ENCODE results near the gene CCDC169. TPM values are rescaled to one million over a fixed set of nuclear protein-coding genes. Genes with fewer than 3 reads are reported as not detected.
"Not testable (repeated sequence)": the region's sequence is repeated elsewhere in the genome, so short reads cannot be mapped to it uniquely, and the experiment has no call there.

CCDC169 gene
- total RNA-seq = 2.8 and 3.3 TPM in 2 replicates

- peak; percentile 43 for DNase-seq (ENCODE audit: low read depth)
Observed at GRCh38 chr13:36297366-36298338, at the start of gene CCDC169. Gene CCDC169, minus strand, starts transcription at chr13:36297814. Its CDS starts 95 bp downstream, at chr13:36297719.

GRCh38 chr13:36346222-36347083 is 48.8 kb upstream of the CCDC169 start, which contains the start of gene SPART:
Gene SPART, minus strand, starts transcription at chr13:36346394. Its CDS starts 10,564 bp downstream, at chr13:36335830.
- peak; percentile 80 for DNase-seq (ENCODE audit: low read depth)

- peak; percentile 82 for DNase-seq (ENCODE audit: low read depth)
Observed at GRCh38 chr13:36345438-36346221, 48.0 kb upstream of the CCDC169 start.

GRCh38 chr13:36344886-36345437 is 47.3 kb upstream of the CCDC169 start:
- DNase-seq (ENCODE audit: low read depth) = no peak

- DNase-seq (ENCODE audit: low read depth) = peak; percentile 62
Observed at GRCh38 chr13:36344173-36344572, 46.6 kb upstream of the CCDC169 start.

GRCh38 chr13:36343766-36344165 is 46.2 kb upstream of the CCDC169 start:
- DNase-seq (ENCODE audit: low read depth) = no peak

GRCh38 chr13:36342715-36343114 is 45.1 kb upstream of the CCDC169 start:
- DNase-seq (ENCODE audit: low read depth) = no peak

GRCh38 chr13:36341718-36342117 is 44.1 kb upstream of the CCDC169 start:
- DNase-seq (ENCODE audit: low read depth) = peak; percentile 62

GRCh38 chr13:36339600-36340155 is 42.1 kb upstream of the CCDC169 start:
- no peak for DNase-seq (ENCODE audit: low read depth)

- no peak for DNase-seq (ENCODE audit: low read depth)
Observed at GRCh38 chr13:36337938-36338641, 40.5 kb upstream of the CCDC169 start.

- DNase-seq (ENCODE audit: low read depth) = peak; percentile 37
Observed at GRCh38 chr13:36332986-36333385, 35.4 kb upstream of the CCDC169 start.

- DNase-seq (ENCODE audit: low read depth) = not testable (repeated sequence)
Observed at GRCh38 chr13:36332255-36332654, 34.6 kb upstream of the CCDC169 start.

- DNase-seq (ENCODE audit: low read depth) = no peak
Observed at GRCh38 chr13:36331280-36331679, 33.7 kb upstream of the CCDC169 start.

- no peak for DNase-seq (ENCODE audit: low read depth)
Observed at GRCh38 chr13:36329361-36329760, 31.7 kb upstream of the CCDC169 start.

GRCh38 chr13:36328821-36329220 is 31.2 kb upstream of the CCDC169 start:
- no peak for DNase-seq (ENCODE audit: low read depth)

- DNase-seq (ENCODE audit: low read depth) = no peak
Observed at GRCh38 chr13:36325912-36326311, 28.3 kb upstream of the CCDC169 start.

GRCh38 chr13:36324881-36325280 is 27.3 kb upstream of the CCDC169 start:
- not testable (repeated sequence) for DNase-seq (ENCODE audit: low read depth)

GRCh38 chr13:36323951-36324566 is 26.4 kb upstream of the CCDC169 start:
- DNase-seq (ENCODE audit: low read depth) = no peak

- DNase-seq (ENCODE audit: low read depth) = no peak
Observed at GRCh38 chr13:36323408-36323807, 25.8 kb upstream of the CCDC169 start.

- DNase-seq (ENCODE audit: low read depth) = not testable (repeated sequence)
Observed at GRCh38 chr13:36319793-36320192, 22.2 kb upstream of the CCDC169 start.

All from renal cortical epithelial cell (primary cell).